Measurements from ENCODE around the gene NECTIN1.

NECTIN1 gene

GRCh38 chr11:119618208-119618909, 110.6 kb downstream of the NECTIN1 start:
- Mint-ChIP-seq H3K9me3 (no peaks in the 10 kb centered on the region), H3K27me3 (ENCODE audit: low read depth) (peaks cover 9% of the 10 kb centered on the region), H3K27ac (no peak overlapping the region), H3K4me1 (ENCODE audit: low read depth) (peaks cover 4% of the 10 kb centered on the region), H3K36me3 (ENCODE audit: low read depth) (no peaks in the 10 kb centered on the region), H3K4me3 (no peak overlapping the region)

DNA sequence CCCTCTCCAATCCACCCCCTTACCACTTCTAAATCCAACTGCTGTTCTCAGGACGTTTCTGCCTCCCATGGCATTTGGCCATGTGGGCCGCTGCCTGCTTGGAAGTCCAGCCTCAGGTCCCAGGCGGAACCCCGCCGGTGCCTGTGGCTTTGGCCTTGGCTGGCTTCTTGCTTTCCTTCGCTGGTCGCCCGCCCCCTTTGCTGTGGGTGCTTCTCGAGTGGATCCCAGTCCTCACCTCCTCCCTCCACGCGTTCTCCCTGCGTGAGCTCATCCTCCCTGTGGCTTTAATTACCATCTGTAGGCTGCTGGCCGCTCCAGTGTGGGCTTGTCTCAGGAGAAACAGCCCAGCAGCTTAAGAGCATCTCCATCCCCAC, 111.7 kb downstream of the NECTIN1 start:
- no peaks in the 10 kb centered on the region for H3K36me3 Mint-ChIP-seq (ENCODE audit: low read depth)
- H3K4me3 Mint-ChIP-seq = no peak overlapping the region
- H3K4me1 Mint-ChIP-seq (ENCODE audit: low read depth) = peaks cover 4% of the 10 kb centered on the region
- no peak overlapping the region for H3K27ac Mint-ChIP-seq
- H3K9me3 Mint-ChIP-seq = peaks cover under 1% of the 10 kb centered on the region
- H3K27me3 Mint-ChIP-seq (ENCODE audit: low read depth) = peaks cover 9% of the 10 kb centered on the region

DNA sequence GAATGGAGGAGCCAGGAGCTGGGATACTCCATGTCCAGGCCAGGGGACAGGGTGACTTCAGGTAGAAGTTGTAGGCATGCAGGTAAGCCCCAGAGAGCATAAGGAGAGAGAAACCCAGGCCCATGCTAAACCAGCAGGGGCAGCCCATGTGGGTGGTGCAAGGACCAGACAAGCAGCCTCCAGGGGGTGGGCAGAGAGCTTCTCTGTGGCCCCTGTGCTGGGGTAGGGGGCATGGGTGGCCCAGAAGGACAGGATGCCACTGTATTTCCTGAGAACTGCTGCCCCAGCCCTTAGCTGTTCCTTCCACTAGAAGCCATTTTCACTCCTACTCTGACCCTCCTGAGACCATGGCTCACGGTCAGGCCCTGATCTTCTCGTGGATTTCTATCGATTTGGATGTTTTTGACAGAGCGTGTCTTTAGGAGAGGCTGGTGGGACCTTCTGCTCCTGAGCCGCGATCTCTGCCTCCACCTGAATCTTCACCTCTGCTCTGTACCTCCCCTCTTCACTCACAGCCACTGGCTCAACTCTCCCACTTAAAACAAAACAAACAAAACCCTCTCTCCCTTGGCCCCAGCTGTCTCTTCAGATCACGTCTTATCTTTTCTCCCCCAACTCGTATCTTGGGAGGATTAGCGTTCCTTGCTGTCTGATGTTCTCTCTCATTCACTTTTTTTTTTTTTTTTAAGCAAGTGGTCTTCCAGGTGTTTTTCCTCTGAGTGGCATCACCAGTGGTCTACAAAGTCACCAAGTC, 112.2 kb downstream of the NECTIN1 start:
- Mint-ChIP-seq H3K4me3 (no peak overlapping the region), H3K4me1 (ENCODE audit: low read depth) (peaks cover 4% of the 10 kb centered on the region), H3K27ac (no peak overlapping the region)

GRCh38 chr11:119615882-119616196, 113.2 kb downstream of the NECTIN1 start:
- no peak overlapping the region for H3K27ac Mint-ChIP-seq
- no peaks in the 10 kb centered on the region for H3K36me3 Mint-ChIP-seq (ENCODE audit: low read depth)
- peaks cover 16% of the 10 kb centered on the region for H3K27me3 Mint-ChIP-seq (ENCODE audit: low read depth)
- no peak overlapping the region for H3K4me3 Mint-ChIP-seq
- peaks cover 4% of the 10 kb centered on the region for H3K4me1 Mint-ChIP-seq (ENCODE audit: low read depth)
- H3K9me3 Mint-ChIP-seq = peaks cover 3% of the 10 kb centered on the region

More for the DNA sequence above, 112.2 kb downstream of the NECTIN1 start:
- Mint-ChIP-seq H3K9me3 (peaks cover 3% of the 10 kb centered on the region), H3K36me3 (ENCODE audit: low read depth) (no peaks in the 10 kb centered on the region), H3K27me3 (ENCODE audit: low read depth) (peaks cover 15% of the 10 kb centered on the region)

DNA sequence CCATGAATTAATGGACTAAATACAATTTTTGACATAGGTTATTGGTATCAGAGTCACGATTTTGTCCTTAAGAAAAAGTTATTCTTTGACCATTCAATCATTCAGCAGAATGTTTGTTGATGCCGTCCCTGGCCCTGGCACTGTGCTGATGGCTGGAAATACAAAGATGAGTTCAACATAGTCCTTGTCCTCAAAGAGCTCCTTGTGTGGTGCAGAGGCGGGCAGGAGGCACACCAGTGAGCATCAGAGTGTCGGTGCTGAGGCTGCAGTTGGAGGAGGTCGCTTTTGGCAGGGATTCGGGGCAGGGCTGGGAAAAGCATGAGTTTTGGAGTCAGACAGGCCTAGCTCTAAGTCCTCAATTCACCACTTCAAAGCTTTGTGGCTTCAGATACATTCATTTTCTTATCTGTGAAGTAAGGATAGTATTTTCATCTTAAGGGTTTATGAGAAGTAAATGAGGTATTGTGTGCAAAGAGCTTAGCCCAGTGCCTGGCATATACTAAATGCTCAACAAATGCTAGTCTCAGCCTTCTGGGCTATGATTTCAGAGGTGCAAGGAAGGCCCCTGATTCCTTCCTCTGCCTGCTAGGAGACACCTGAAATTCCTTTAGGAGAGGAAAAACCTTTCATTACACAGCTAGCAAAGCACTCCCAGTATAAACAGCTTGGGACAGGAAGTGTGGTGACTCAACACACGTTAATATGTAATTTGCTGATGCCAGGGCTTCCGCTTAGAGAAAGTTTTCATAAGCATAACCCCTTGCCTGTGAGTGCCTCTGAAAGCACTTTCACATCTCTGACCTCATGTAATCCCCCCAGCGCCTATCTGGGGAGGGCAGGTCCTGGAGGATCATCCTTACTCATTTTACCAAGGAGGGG, 113.8 kb downstream of the NECTIN1 start:
- Mint-ChIP-seq H3K9me3 (peaks cover 3% of the 10 kb centered on the region), H3K36me3 (ENCODE audit: low read depth) (no peaks in the 10 kb centered on the region), H3K27me3 (ENCODE audit: low read depth) (peaks cover 16% of the 10 kb centered on the region), H3K27ac (no peak overlapping the region), H3K4me3 (no peak overlapping the region), H3K4me1 (ENCODE audit: low read depth) (peaks cover 4% of the 10 kb centered on the region)

DNA sequence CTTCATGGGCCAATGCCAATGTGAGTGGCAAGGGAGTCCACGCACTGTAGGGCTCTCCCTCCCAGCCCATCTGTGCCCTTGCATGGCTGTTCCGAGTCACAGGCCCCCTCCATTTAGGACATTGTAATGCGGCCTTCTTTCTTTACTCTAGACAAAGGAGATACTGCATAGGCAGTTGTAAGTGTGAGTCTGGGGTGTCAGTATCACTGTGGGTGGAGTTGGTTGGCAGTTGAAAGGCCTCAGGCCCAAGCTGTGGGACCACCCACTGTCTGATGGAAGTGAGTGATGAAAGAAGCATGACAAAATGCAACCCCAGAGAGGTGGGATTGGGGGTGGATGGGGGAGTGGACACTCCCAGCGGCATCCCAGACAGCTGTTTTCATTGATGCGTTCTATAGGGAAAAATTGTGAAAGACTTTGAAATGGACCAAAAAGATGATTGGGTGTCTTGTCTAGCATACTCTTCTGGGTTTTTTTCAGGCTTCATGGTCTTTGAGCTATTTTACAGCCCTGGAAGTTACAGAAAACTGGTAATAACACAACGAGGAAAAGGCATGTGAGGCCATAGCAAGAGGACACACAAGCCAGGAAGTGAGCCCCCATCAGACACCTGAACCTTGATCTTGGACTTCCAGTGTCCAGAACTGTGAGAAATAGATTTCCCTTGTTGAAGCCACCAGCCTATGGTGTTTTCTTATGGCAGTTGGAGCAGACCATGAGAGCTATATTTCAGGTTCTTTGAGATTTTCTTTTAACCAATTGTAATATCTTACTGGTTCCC, 114.6 kb downstream of the NECTIN1 start:
- no peak overlapping the region for H3K27ac Mint-ChIP-seq
- peaks cover 4% of the 10 kb centered on the region for H3K4me1 Mint-ChIP-seq (ENCODE audit: low read depth)
- peaks cover 12% of the 10 kb centered on the region for H3K27me3 Mint-ChIP-seq (ENCODE audit: low read depth)
- H3K36me3 Mint-ChIP-seq (ENCODE audit: low read depth) = no peaks in the 10 kb centered on the region
- no peak overlapping the region for H3K4me3 Mint-ChIP-seq
- peaks cover 3% of the 10 kb centered on the region for H3K9me3 Mint-ChIP-seq

- H3K4me1 Mint-ChIP-seq (ENCODE audit: low read depth) = peaks cover 3% of the 10 kb centered on the region
- peaks cover 3% of the 10 kb centered on the region for H3K9me3 Mint-ChIP-seq
- H3K4me3 Mint-ChIP-seq = no peak overlapping the region
- no peaks in the 10 kb centered on the region for H3K36me3 Mint-ChIP-seq (ENCODE audit: low read depth)
- H3K27me3 Mint-ChIP-seq (ENCODE audit: low read depth) = peaks cover 13% of the 10 kb centered on the region
- no peak overlapping the region for H3K27ac Mint-ChIP-seq
Observed at GRCh38 chr11:119612814-119613213, 116.2 kb downstream of the NECTIN1 start.

DNA sequence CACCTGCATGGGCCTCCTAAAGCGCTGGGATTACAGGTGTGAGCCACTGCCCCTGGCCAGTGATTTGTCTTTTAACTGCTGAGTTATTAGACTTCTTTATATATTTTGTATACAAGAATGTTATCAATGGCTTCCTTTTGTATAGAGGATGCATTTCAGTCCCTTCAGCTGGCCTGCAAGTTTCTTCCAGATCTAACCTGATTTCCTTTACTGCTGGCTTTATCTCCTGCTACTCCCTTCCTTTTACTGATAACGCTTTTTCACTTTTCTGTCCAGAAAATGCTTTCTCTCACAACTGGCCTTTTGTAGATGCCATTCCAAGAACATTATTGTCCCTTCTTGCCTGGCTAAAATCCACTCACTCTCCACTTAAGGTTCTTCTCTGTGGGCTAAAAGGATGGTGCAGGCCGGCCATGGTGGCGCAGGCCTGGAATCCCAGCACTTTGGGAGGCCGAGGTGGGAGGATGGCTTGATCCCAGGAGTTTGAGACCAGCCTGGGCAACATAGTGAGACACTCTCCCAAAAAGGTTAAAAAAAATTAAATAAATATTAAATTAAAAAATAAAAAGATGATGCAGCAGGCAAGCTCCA, 118.1 kb downstream of the NECTIN1 start:
- Mint-ChIP-seq H3K4me3 (no peak overlapping the region), H3K36me3 (ENCODE audit: low read depth) (no peaks in the 10 kb centered on the region), H3K27ac (no peak overlapping the region), H3K27me3 (ENCODE audit: low read depth) (peaks cover 16% of the 10 kb centered on the region), H3K9me3 (peaks cover 3% of the 10 kb centered on the region), H3K4me1 (ENCODE audit: low read depth) (peaks cover 2% of the 10 kb centered on the region)

DNA sequence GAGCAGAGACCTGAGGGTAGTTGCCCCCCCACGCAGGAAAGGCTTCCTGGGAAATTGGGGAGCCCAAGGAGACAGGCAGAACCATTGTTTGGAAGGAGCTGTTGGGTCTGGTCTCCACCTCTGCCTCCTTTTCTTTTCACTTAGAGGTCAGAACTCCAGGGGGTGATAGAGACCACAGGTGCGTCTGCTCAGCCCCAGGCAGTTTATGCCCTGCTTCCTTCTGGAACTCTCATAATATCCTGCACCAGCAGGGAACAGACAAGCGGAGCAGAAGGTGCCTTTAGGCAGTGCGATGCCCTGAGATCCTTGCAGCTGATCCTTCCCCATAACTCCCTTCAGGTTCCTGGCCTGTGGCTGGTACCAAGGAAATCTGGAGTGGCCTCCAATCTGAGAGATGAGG, 120.2 kb downstream of the NECTIN1 start:
- peaks cover 3% of the 10 kb centered on the region for H3K9me3 Mint-ChIP-seq
- H3K4me3 Mint-ChIP-seq = no peak overlapping the region
- peaks cover 16% of the 10 kb centered on the region for H3K27me3 Mint-ChIP-seq (ENCODE audit: low read depth)
- no peak overlapping the region for H3K27ac Mint-ChIP-seq
- no peaks in the 10 kb centered on the region for H3K36me3 Mint-ChIP-seq (ENCODE audit: low read depth)
- H3K4me1 Mint-ChIP-seq (ENCODE audit: low read depth) = no peaks in the 10 kb centered on the region

GRCh38 chr11:119608201-119608600, 120.8 kb downstream of the NECTIN1 start:
- Mint-ChIP-seq H3K36me3 (ENCODE audit: low read depth) (no peaks in the 10 kb centered on the region), H3K4me1 (ENCODE audit: low read depth) (no peaks in the 10 kb centered on the region), H3K27ac (no peak overlapping the region), H3K4me3 (no peak overlapping the region), H3K27me3 (ENCODE audit: low read depth) (peaks cover 16% of the 10 kb centered on the region), H3K9me3 (peaks cover 3% of the 10 kb centered on the region)

- Mint-ChIP-seq H3K36me3 (ENCODE audit: low read depth) (no peaks in the 10 kb centered on the region), H3K4me1 (ENCODE audit: low read depth) (no peaks in the 10 kb centered on the region), H3K9me3 (peaks cover 3% of the 10 kb centered on the region), H3K27ac (no peak overlapping the region), H3K4me3 (no peak overlapping the region), H3K27me3 (ENCODE audit: low read depth) (peaks cover 16% of the 10 kb centered on the region)
Observed at GRCh38 chr11:119607726-119608125, 121.3 kb downstream of the NECTIN1 start.

DNA sequence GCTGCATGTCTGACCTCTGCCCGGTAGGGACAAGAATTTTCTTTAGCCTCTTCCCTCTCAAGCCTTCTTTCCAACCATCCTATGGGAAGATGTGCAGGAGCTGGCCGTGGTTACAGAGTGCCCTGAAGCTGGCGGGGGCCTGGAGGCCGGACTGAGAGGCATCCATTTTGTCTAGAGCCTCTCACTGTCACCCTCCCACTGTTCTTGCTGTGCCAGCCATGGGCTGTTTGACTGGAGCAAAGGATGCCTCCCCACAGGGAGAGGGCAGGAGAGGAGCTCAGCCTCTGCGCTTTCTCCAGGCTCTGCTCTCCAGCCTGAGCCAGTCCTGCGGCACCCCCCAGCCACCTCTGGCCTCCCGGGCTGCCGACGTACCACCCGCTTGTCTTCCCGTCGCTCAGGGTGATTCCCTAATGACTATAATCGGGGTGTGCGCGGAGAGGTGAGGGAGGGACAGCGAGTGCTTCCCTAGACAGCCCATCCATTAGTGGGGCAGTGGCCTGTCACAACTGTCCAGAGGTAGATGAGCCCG, 123.8 kb downstream of the NECTIN1 start:
- Mint-ChIP-seq H3K36me3 (ENCODE audit: low read depth) (no peaks in the 10 kb centered on the region), H3K27me3 (ENCODE audit: low read depth) (peaks cover 9% of the 10 kb centered on the region), H3K27ac (no peak overlapping the region), H3K4me1 (ENCODE audit: low read depth) (no peaks in the 10 kb centered on the region), H3K4me3 (no peak overlapping the region), H3K9me3 (no peaks in the 10 kb centered on the region)

GRCh38 chr11:119602745-119603373, 126.1 kb downstream of the NECTIN1 start:
- no peaks in the 10 kb centered on the region for H3K36me3 Mint-ChIP-seq (ENCODE audit: low read depth)
- H3K27ac Mint-ChIP-seq = no peak overlapping the region
- H3K9me3 Mint-ChIP-seq = no peaks in the 10 kb centered on the region
- peaks cover 3% of the 10 kb centered on the region for H3K27me3 Mint-ChIP-seq (ENCODE audit: low read depth)
- H3K4me3 Mint-ChIP-seq = no peak overlapping the region
- no peaks in the 10 kb centered on the region for H3K4me1 Mint-ChIP-seq (ENCODE audit: low read depth)
